HG02840 (cell line): Measurements from ENCODE around the gene C2CD4A.
"Not testable (repeated sequence)": the region's sequence is repeated elsewhere in the genome, so short reads cannot be mapped to it uniquely, and the experiment has no call there.

ENCODE experiments used
- ATAC-seq: cut with Tn5 transposase; IDR thresholded peaks from one replicate; pipeline ENCODE4 v1.9.1; 2021; ENCODE audit warnings: mild to moderate bottlenecking, moderate library complexity, moderate number of reproducible peaks; ENCODE audit not compliant: unreplicated experiment, low FRiP score

C2CD4A gene, protein sequence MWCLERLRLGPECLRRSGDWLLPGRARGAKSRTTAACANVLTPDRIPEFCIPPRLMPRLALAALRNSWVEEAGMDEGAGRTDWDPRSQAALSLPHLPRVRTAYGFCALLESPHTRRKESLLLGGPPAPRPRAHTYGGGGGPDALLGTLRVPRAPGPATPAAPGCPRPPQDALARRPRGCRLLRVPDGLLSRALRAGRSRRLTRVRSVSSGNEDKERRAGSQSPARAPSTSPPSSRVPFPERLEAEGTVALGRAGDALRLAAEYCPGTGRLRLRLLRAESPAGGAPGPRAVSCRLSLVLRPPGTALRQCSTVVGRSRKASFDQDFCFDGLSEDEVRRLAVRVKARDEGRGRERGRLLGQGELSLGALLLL

DNA sequence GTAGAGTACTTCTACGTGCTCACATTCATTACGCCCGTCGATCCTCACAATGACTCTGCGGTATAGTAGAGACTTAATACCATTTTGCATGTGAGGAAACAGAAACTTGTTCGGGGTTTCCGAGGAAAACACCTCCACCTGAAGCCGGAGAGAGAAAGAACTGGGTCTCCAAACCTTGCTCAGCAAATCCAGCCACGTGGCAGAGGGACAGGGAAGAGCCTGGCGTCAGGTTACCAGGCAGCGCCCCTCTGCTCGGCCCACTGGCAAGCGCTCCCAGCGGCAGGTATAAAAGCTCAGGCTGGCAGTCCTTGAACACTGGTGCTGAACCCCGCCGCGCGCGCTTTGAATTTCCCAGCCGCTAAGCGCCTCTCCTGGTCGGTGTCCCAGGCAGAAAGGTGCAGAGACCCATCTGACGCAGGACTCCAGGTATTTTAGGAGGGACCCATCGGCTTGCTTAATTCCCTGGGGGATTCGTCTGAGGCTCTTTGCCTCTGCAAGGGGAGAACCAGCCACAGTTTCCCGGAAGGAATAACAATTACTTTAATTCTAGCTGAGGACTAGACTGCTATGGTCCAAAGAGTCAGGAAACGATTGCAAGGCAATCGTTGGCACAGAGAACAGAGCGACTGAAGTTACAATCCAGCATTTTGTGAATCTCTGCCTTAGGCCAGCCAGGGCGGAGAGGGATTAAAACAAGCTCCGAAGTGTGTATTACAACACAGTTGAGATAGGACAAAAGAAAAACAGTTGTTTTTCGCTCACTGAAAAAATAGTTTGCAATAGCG lies at the start of gene C2CD4A:
C2CD4A (plus strand) TSS at position 315 of the 785 bp plus-strand sequence. CDS start 637 bp downstream, outside the sequence.
- no peak for ATAC-seq

DNA sequence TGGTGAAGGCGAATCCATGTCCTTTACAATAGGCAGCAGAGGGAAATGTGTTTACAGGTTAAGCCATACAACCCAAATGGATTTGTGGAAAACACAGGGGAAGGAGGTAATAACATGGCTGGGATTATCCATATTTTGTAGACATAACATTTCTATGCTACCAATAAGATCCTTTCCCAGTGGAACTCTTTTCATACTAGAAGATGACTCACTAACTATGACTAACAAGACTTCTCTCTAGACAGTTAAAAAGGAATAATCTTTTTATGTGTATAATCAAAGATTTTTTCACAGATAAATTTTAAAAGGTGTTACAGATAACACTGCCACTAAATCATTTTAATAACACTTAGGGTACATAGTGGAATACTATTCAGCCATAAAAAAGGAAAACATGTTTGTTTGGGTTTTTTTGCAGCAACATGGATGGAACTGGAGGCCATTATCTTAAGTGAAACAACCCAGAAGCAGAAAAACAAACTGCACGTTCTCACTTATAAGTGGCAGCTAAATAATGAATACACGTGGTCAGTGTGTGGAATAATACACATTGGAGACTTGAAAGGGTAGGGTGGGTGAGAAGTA lies 46.1 kb upstream of the C2CD4A start:
- no peak for ATAC-seq

DNA sequence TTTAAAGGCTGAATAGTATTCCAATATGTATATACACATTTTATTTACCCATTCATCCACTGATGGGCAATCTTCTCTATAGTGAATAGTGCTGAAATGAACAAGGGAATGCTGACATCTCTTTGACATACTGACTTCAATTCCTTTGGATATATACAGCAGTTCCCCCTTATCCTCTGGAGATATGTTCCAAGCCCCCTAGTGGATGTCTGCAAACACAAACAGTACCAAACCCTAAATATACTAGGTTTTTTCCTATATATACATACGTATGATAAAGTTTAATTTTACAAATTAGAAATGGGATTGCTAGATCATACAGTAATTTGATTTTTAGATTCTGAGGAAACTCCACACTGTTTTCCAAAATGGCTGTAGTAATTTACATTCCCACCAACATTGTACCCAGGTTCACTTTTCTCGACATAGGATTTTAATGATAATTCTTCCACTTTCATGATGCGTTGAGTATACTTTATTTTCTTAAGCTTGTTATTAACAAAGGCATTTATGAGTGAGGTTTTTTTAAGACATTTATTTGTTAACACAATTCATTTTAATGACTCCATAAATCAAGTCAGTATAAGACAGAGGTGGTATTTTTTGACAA lies 44.7 kb upstream of the C2CD4A start:
- no peak for ATAC-seq

DNA sequence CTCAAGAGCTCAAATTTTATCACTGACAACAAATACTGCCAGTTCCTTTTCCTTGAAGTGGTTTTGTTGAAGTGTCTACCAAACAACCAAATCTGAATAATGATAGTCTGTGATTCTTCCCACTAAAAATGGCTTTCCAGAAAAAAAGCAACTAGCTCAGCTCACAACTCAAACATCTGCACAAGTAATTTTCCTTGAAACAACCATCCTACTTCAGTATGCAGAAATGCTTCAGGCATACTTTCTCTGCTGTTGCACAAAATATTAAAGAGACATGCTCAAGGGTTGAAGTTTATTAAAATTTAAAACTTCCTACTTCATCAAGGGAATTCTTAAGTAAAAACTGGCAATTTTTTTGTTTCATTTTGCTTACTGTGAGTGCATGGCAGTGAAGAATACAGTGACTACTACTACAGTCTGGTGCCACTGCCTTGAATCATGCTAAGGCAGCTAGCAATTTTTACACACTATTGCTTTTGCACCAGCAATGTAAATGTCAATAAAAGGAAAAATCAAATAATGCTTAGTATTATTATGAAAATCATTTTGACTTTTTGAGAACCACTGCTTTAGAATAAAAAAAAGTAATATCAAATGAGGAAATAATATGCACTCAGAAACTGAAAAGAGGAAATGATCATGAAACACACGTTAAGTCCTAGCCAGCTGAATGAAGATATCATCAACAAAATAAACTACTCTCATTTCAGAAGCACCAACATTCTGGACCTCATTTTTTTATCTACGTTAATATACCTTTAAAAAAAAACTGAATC lies 40.1 kb upstream of the C2CD4A start:
- ATAC-seq, result no peak

DNA sequence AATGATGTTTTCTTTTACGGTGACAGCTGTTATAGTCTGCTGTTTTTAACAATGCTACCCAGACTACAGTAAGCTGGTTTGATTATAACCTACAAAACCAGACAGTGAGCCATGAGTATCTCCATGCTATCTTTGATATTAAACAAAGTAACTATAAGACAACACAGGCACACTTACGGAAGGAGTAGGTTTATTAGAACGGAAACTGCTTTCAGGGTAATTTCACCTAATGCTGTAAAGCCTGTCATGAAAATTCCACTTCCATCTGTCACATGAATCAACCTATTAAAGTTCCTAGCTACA lies 39.6 kb upstream of the C2CD4A start:
- no peak for ATAC-seq

DNA sequence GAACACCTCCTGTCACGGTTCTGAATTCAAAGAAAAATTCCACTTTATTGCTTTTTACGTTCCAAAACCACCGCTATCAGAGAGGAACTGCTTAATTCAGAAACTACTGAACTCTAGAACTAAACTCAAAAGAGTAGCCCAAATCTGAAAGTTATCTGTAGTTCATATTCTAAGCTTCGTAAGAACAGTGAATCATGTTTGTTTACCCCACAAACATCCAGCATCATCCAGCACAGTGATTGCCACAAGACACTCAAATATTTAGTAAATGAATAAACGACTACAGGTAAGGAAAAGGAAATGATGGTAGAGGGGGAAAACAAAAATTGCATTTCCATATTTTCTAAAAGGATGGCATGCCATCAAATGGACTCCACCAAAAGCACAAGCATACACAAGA lies 38.9 kb upstream of the C2CD4A start:
- no peak for ATAC-seq

DNA sequence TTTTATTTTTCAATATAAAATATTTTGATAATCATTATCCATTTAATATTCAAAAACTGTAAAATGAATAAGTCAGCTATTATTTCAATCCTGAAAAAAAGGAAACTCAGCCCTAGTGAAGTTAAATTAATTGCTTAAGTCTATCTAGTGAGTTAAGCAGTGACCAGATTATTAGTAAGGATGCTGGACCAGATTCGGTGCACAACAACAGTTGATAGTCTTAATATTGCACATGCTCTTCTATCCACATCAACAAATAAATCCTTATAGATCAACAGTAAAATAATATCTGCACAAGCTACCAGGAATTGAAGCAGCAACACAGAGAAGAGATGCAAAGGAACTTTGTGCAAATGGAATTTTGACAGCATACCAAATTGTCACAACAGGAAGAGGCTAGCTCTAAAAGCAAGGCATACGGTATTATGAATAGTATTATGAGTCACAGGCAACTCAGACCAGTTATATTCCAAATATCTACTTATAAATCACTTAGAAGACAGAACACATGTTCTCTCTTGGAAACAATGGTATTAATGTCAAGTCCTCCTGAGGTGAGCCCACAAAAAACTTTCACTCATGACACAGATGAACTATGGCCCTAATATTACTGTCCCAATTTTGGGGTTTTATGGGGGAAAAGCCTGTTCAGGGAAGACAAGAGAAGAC lies 31.4 kb upstream of the C2CD4A start:
- ATAC-seq, result no peak

DNA sequence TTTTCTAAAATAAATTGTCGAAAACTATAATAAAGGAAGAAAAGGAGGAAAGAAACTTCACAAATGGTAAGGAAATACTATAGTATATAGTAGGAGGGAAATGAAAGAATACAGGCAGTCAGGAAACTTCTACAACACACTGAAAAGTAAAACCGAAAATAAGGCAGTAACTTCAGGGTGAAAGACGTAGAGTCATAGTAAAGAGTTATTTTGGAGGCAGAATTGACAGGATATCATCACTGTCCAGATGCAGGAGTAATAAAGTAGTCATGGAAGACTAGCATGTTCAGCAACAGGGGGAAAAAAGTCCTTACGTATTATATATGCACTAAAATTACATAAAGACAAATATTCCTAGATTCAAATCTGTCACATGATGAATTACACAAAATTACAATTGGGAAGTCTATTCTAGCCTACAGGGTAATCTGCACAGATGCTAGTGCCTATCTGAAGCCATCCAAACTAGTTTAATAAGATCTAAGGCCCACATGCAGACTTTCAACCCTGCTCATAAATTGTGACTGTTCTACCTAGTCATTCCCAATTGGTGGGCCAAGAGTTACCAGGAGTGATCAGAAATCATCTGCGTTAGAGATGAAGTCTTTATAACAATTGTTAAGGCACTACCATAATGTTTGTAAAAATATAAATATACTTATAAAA lies 20.6 kb upstream of the C2CD4A start:
- peak; percentile 70 for ATAC-seq

DNA sequence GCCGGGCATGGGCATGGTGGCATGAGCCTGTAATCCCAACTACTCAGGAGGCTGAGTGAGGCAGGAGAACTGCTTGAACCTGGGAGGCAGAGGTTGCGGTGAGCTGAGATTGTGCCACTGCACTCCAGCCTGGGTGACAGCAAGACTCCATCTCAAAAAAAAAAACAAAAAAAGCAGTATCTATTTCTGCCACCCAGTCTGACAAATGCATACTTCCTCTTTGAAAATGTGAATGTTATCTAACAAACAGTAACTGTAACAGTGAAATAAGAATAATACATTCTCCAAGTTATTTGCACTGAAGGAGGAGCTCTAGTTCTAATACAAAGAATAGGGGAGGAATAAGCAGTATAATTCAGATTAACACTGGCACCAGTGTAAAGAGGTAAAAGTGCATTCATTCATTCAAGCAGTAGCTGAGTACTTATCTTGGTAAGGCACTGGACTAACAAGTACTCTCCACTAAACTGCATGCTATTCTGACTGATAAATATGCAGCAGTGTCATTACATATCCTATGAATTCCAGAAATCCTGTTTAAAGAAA lies 19.4 kb upstream of the C2CD4A start:
- no peak for ATAC-seq

DNA sequence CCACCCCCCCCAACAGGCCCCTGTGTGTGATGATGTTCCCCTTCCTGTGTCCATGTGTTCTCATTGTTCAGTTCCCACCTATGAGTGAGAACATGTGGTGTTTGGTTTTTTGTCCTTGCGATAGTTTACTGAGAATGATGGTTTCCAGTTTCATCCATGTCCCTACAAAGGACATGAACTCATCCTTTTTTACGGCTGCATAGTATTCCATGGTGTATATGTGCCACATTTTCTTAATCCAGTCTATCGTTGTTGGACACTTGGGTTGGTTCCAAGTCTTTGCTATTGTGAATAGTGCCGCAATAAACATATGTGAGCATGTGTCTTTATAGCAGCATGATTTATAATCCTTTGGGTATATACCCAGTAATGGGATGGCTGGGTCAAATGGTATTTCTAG lies 18.5 kb upstream of the C2CD4A start:
- ATAC-seq, result not testable (repeated sequence)

DNA sequence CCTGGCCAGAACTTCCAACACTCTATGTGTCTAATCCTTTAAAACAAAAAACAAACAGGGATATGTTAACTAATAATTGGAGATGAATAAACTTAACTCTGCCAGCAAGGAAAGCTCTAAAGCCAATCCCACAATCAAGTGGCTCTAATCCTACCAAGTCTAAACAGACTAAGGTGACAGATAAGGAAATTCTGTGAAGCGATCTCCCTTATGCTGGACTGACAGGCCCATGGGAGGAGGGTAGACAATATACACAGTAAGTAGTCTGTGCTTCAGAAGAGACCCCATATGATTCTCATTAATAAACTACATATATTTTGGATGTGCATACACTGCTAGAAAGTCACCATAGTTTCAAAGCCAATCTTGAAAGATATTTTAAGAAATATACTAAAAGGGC lies 16.7 kb upstream of the C2CD4A start:
- ATAC-seq, result no peak

DNA sequence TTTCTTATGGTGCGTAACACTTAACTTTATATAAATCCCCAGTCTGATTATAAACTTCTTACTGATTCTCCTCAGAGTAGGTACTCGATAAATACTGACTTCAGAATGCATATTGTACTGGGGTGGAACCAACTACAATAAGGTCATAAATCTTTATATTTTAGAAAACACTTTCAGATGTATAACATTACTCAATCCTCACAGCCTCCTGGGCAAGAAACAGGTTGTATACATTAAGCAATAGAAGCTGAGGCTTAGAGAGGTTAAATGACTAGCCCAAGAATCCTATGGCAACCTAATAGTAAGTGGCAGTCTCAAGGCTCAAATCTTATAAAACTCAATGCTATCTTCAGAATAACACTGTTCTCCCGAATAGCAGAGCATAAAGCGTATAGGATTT lies 15.6 kb upstream of the C2CD4A start:
- no peak for ATAC-seq

DNA sequence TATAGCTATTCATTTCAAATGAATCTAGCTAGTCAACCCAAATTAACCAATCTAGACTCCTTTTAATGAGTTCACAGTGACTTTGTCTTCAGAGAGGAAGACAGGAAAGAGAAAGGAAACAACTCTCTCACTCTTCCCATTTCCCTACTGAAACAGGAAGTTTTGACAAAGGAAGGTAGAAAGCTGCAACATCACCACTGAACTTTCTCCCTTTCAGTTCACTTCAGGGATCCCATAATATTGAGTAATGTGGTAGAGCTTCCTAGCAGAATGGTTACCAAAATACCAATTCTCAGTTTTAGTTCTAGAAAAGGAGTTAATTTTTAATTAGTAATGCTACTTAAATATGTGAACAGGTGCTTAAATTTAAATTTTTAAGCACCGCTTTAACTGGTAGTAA lies 14.1 kb upstream of the C2CD4A start:
- ATAC-seq, result no peak

DNA sequence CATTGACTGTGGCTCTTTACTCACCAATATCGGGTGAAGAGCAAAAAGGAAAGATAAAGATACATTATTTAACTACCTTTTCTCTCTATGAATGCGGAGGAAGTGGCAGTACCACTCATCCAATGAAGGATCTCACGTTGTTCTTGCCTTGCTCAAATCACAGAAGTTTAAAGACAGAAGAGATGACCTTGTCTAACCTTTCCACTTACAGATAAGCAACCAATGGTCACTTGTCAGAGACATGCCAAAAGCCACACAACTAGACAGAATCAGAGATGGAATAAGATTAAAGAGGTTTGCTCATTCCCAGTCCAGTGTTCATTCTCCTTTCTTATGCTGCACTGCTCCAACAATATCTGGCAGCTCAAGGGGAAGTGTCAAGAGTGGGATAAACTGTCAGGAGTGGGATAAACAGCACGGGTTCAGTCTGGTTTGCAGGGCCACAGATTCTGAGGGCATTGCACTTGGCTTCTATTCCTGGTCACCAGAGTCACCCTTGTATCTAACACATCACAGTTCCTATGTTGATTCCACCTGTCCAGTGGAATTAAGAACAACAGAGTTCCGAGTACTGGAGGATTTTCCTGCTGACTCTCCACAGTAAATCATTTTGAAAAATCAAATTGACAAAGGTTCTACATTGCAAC lies 13.2 kb upstream of the C2CD4A start:
- no peak for ATAC-seq

DNA sequence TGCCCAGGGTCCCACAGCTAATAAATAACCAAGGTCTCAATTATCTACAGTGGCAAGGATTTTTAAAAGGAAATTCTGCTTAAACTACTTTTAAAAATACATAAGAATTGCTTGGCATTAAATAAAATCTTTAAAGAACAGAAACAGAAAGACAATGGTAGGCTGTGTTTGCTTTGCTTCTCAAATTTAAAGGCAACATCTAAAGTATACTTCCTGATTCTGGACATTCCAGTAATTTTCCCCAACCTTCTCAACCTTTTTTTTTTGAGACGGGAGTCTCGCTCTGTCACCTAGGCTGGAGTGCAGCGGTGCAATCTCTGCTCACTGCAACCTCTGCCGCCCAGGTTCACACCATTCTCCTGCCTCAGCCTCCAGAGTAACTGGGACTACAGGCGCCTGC lies 11.8 kb upstream of the C2CD4A start:
- ATAC-seq, result no peak

DNA sequence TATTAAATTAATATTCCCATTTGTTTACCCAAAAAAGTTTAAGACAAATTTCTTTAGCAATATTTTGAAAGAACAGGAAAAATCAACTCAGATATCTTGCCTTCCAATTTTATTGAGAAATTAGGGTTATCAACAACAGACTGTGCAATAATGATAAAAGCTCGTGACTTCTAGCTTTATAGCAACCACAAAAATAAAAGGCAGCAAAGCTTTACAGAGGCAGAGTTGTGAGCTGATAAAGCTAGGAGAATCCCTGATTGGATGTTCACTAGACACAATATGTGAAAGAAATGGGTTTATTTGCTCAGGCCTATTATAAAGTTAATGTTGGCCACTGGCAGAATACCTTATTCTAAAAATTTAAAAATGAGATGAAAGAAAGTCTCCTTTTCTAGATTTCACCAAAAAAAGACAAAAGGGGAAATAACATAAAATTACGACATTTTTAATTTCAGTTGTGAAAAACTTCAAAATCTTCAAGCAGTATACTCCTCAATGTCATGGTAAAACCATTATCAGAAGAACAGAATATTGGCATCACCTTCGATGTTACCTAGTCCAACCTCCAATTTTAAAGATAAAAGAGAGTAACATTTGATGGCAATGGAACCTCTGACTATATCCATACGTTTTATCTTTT lies 9.3 kb upstream of the C2CD4A start:
- ATAC-seq, result no peak

DNA sequence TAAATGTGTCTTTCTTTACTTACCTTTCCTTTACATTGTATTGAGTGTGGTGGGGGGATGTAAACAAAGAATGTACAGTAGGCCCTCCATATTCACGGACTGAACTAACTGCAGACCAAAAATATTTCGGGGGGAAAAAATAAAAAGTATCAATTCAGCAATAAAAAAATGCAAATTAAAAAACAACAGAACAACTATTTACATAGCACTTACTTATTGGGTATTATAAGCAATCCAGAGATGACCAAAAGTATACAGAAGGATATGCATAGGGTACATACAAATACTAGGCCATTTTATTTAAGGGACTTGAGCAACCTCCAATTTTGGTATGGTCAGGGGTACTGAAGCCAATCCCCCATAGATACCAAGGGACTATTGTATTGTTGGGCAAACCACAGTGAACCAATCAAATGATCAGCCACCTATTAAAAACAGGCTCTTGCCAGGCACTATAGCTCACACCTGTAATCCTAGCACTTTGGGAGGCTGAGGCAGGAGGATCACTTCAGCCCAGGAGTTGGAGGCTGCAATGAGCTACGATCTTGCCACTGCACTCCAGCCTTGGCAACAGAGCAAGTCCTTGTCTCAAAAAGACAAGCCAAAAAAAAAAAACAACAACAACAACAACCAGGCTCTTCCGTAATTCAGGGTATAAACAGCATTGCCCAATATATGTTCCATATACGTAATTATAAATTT lies 8.3 kb upstream of the C2CD4A start:
- ATAC-seq, result no peak
